ENCODE data around the gene MAPK7. TPM values are rescaled to one million over a fixed set of nuclear protein-coding genes. Genes with fewer than 3 reads are reported as not detected.

The MAPK7 gene
- total and polyA plus RNA-seq, 2 of the 4 experiments (the other 2 are of a cell fraction), result 9.7 to 25.4 TPM

DNA sequence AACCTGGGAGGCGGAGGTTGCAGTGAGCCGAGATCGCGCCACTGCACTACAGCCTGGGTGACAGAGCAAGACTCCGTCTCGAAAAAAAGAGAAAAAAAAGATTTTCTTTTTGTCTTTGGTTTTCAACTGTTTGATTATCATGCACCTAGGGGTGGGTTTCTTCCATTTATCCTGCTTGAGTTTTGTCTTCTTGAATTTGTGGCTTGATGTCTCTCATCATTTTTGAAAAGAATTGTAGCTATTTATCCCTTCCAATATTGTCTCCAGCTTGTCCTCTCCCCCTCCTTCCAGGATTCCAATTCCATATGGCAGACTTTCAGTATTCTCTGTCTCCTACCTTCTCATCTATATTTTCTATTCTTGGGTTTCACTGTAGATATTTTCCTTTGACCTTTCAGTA, 23.6 kb upstream of the MAPK7 start:
- no peak overlapping the region for H3K23ac ChIP-seq (ENCODE audit: low read depth, low read length)
- DNase-seq (no peak), ATAC-seq (ENCODE audit: low read depth) (no peak)
- H2BK20ac ChIP-seq (ENCODE audit: low read depth, low read length), result no peak overlapping the region
- H4K5ac ChIP-seq (ENCODE audit: low read depth, low read length), result no peak overlapping the region
- dilution Hi-C loops (cut with HindIII; ENCODE audit: low sequenced_read_pairs, unreplicated experiment), result no loop called here
- no peak overlapping the region for H4K8ac ChIP-seq (ENCODE audit: low read depth in 2 of 2, low read length in 2 of 2)
- TF ChIP-seq SMC3 (IDR thresholded peaks at IDR 0.05; ENCODE audit: low read depth, low read length), result no peak
- no peak for TF ChIP-seq RCOR1 (IDR thresholded peaks at IDR 0.05; ENCODE audit: insufficient replicate concordance, low read length)
- TF ChIP-seq, protein P1, sequence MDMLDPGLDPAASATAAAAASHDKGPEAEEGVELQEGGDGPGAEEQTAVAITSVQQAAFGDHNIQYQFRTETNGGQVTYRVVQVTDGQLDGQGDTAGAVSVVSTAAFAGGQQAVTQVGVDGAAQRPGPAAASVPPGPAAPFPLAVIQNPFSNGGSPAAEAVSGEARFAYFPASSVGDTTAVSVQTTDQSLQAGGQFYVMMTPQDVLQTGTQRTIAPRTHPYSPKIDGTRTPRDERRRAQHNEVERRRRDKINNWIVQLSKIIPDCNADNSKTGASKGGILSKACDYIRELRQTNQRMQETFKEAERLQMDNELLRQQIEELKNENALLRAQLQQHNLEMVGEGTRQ (IDR thresholded peaks at IDR 0.05; ENCODE audit: low read depth, low read length), result no peak
- no peak for TF ChIP-seq FOS (IDR thresholded peaks at IDR 0.05; ENCODE audit: low read depth, low read length)
- TF ChIP-seq MXI1 (IDR thresholded peaks at IDR 0.05; ENCODE audit: borderline replicate concordance, low read depth, low read length), result no peak
- TF ChIP-seq NFE2L2 (IDR thresholded peaks at IDR 0.05; ENCODE audit: low read depth, low read length), result no peak
- TF ChIP-seq CEBPB (IDR thresholded peaks at IDR 0.05; ENCODE audit: low read depth, low read length), result no peak
- no peak for TF ChIP-seq CHD1 (IDR thresholded peaks at IDR 0.05; ENCODE audit: low read depth, low read length)
- TF ChIP-seq, protein P2, sequence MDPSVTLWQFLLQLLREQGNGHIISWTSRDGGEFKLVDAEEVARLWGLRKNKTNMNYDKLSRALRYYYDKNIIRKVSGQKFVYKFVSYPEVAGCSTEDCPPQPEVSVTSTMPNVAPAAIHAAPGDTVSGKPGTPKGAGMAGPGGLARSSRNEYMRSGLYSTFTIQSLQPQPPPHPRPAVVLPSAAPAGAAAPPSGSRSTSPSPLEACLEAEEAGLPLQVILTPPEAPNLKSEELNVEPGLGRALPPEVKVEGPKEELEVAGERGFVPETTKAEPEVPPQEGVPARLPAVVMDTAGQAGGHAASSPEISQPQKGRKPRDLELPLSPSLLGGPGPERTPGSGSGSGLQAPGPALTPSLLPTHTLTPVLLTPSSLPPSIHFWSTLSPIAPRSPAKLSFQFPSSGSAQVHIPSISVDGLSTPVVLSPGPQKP (IDR thresholded peaks at IDR 0.05; ENCODE audit: borderline replicate concordance, low read depth, low read length), result no peak
- H2AK9ac ChIP-seq (replicated peaks; ENCODE audit: low read depth, low read length, poor library complexity), result no peak overlapping the region
- no peak overlapping the region for H3K4me3 ChIP-seq (ENCODE audit: insufficient read depth, low read depth, low read length)
- no peak overlapping the region for H3K4ac ChIP-seq (ENCODE audit: low read depth, low read length)
- WGBS, 2 experiments (ENCODE audit: extremely low coverage in 2 of 2, insufficient read length in 1 of 2), result no CpG with 5 or more reads among the region's 6 CpGs
- H2AFZ ChIP-seq (replicated peaks; ENCODE audit: low read length, poor library complexity), result no peak overlapping the region
- BruUV-seq (replicated peaks), result no TSS peak
- no peak overlapping the region for H4K91ac ChIP-seq (ENCODE audit: insufficient read depth, low read depth, low read length)
- ChIA-PET CTCF (interaction anchor here (1.4 to 1.8 kb wide), 2 partner anchors 8 to 93 kb away, joined by 5 to 12 read pairs; partner anchors contain the start of gene B9D1), POLR2A (ENCODE audit: unreplicated experiment) (no interaction called here)
- no peaks in the 10 kb centered on the region for H3K9me3 ChIP-seq (ENCODE audit: control insufficient read depth, insufficient read depth, low read length)
- H2BK15ac ChIP-seq (ENCODE audit: low read depth, low read length), result no peak overlapping the region
- no peak overlapping the region for H2AK5ac ChIP-seq (ENCODE audit: low read depth, low read length)
- no peak overlapping the region for H3K27ac ChIP-seq (ENCODE audit: insufficient read depth, low read length)
- H3K9me1 ChIP-seq (ENCODE audit: insufficient read depth, low read length), result peaks cover 4% of the 10 kb centered on the region; the same call in 1 of the 2 replicates
- no peaks in the 10 kb centered on the region for H3K4me1 ChIP-seq (ENCODE audit: control insufficient read depth, insufficient read depth, low read length)
- H4K20me1 ChIP-seq (ENCODE audit: insufficient read depth, low read length), result no peaks in the 10 kb centered on the region; the same call in 1 of the 2 replicates
- H2BK120ac ChIP-seq (ENCODE audit: low read depth, low read length), result no peak overlapping the region
- H3K9ac ChIP-seq (ENCODE audit: low read depth, low read length), result no peak overlapping the region
- no peak overlapping the region for H3K4me2 ChIP-seq (ENCODE audit: low read depth, low read length)
- in situ Hi-C loops (cut with MboI; ENCODE audit: low sequenced_read_pairs), result no loop called here
- no peak overlapping the region for H3K18ac ChIP-seq (ENCODE audit: low read depth, low read length)
- intact Hi-C loops (cut with micrococcal nuclease), result no loop called here
- H3K56ac ChIP-seq (ENCODE audit: extremely low read depth, insufficient read depth, low read length), result no peak overlapping the region
- no peak overlapping the region for H3K14ac ChIP-seq (replicated peaks; ENCODE audit: low read depth, low read length)
- H2BK5ac ChIP-seq (ENCODE audit: low read depth, low read length, poor library complexity, severe bottlenecking), result no peak overlapping the region
- H3K27me3 ChIP-seq (ENCODE audit: control insufficient read depth, insufficient read depth, low read length), result no peaks in the 10 kb centered on the region
- H3K36me3 ChIP-seq (ENCODE audit: control insufficient read depth, insufficient read depth, low read length), result peaks cover 4% of the 10 kb centered on the region
- no peaks in the 10 kb centered on the region for H3K79me1 ChIP-seq (ENCODE audit: low read depth in 1 of 2, low read length in 2 of 2)

Measured in IMR-90 (cell line).